Heart left ventricle (tissue), 13 donors: ENCODE data around the gene KCNC3.

Experiments used
- POLR2A ChIP-seq, 2 donors: fragments of 450-650 bp; IDR thresholded peaks; one replicate each; pipeline ENCODE4 v1.6.1; 2017; ENCODE audit warnings: antibody characterized with exemption in 2 of 2, mild to moderate bottlenecking in 2 of 2, moderate library complexity in 2 of 2
- TF ChIP-seq, protein P1 (sequence below), 12 donors: fragments of 200-600 bp; sonication (generic) in 4 of 12; IDR thresholded peaks; one replicate each; pipeline versions ENCODE4 v1.5.0 to v1.8.0; 2018 to 2022; ENCODE audit warnings: antibody characterized with exemption in 12 of 12, mild to moderate bottlenecking in 5 of 12
- donor health status: ischemic (EF 13 %, LVEDD 7.1; RV severe dilation, severe dysfunction).
- donor health status: DM: no; HTN: yes; CAD: no.
- donor health status: DM: no; HTN: no; CAD: no.
- donor health status: ischemic (EF 25% LVEDD 6.9; RV normal size, moderate dysfunction).
- donor health status: ischemic (EF 25% LVEDD 5.7; RV mildly dilated, moderate dysfunction).
- donor health status: ischemic (EF 35%, LVEDD 5.7; RV mildly dilated, moderate dysfunction).
- donor health status: nonischemic (EF 11% LVEDD 7.7; RV severe dilation, severe dysfunction).
- donor health status: DM: yes; HTN: yes; CAD: no.
- donor health status: PGD.
- donor health status: ischemic (EF 29% LVEDD 5.4; RV normal size, mild dysfunction).
- donor health status: nonischemic (EF 23%, LVEDD 6.1; RV moderate dilation, normal function).

- TF ChIP-seq, protein P1, sequence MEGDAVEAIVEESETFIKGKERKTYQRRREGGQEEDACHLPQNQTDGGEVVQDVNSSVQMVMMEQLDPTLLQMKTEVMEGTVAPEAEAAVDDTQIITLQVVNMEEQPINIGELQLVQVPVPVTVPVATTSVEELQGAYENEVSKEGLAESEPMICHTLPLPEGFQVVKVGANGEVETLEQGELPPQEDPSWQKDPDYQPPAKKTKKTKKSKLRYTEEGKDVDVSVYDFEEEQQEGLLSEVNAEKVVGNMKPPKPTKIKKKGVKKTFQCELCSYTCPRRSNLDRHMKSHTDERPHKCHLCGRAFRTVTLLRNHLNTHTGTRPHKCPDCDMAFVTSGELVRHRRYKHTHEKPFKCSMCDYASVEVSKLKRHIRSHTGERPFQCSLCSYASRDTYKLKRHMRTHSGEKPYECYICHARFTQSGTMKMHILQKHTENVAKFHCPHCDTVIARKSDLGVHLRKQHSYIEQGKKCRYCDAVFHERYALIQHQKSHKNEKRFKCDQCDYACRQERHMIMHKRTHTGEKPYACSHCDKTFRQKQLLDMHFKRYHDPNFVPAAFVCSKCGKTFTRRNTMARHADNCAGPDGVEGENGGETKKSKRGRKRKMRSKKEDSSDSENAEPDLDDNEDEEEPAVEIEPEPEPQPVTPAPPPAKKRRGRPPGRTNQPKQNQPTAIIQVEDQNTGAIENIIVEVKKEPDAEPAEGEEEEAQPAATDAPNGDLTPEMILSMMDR (IDR thresholded peaks at IDR 0.05), result no peak
- no peak for TF ChIP-seq POLR2A (IDR thresholded peaks at IDR 0.05)
Observed at GRCh38 chr19:50290775-50291174, 38.4 kb downstream of the KCNC3 start.
